ENCODE data around the gene PGAP1. TPM values are rescaled to one million over a fixed set of nuclear protein-coding genes. Genes with fewer than 3 reads are reported as not detected.

PGAP1 gene
- total RNA-seq, 1 experiment from 2014 or later, result 6.5 TPM

DNA sequence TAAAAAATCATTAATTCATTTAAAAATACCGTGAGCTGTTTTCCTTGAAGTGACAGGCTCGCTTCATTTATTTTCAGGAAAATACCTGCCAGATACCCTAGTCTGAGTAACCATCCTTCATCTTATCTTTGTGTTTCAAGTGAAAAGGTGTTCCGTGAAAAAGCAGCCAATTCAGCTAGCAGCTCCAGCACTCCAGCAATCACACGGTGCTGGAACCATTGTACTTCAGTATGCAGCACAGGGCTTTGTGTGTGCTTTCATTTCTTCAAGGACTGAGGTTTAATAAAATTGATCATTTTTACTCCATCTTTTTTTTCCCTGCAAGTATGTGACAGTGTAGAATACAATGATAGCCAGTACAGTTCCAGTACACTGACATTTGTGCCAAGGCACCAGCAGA is 39.1 kb upstream of the PGAP1 start:
- ChIA-PET CTCF (no interaction called here), POLR2A (ENCODE audit: unreplicated experiment) (no interaction called here)
- Histone ChIP-seq H3K36me3 (ENCODE audit: low read depth) (no peaks in the 10 kb centered on the region), H3K27me3 (ENCODE audit: insufficient read depth, low read depth) (no peaks in the 10 kb centered on the region), H3K9me3 (ENCODE audit: insufficient read depth, low read depth) (no peaks in the 10 kb centered on the region), H3F3A (ENCODE audit: insufficient read depth, low read depth) (no peaks in the 10 kb centered on the region), H3K4me2 (no peak overlapping the region), H3K79me2 (ENCODE audit: low read depth) (no peaks in the 10 kb centered on the region), H3K4me1 (replicated peaks; ENCODE audit: insufficient read depth) (no peaks in the 10 kb centered on the region), H4K20me1 (ENCODE audit: insufficient read depth) (no peaks in the 10 kb centered on the region), H3K4me3 (no peak overlapping the region), H3K9me2 (ENCODE audit: insufficient read depth) (no peaks in the 10 kb centered on the region), H3K27ac (no peak overlapping the region), H2AFZ (no peak overlapping the region)
- BruUV-seq (replicated peaks), result no TSS peak
- intact Hi-C loops (cut with micrococcal nuclease; ENCODE audit: unreplicated experiment), result no loop called here
- no peak for DNase-seq
- TF ChIP-seq EZH2 (IDR thresholded peaks at IDR 0.05; ENCODE audit: low read depth), result no peak

DNA sequence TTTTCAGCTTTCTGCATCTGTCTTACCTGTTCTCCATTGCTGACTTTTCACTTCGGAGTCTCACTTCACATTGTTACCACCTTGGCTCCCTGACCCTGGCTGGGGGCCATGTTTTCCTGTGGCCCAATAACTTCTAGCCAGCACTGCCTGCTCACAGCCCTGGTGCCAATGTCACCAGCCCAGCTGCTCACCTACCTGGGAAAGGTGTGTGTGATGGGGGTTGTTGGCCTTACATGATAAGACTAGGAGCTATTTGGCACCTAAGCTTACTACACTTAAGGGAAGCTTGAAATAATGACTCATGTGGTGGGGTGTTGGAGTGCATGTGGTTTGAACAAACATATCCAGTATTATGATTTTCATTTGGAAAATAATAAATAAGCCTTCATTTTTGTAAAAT is 37.5 kb upstream of the PGAP1 start:
- no peak overlapping the region for H2AFZ ChIP-seq
- no peak for DNase-seq
- H3K27me3 ChIP-seq (ENCODE audit: insufficient read depth, low read depth), result no peaks in the 10 kb centered on the region
- no TSS peak for BruUV-seq (replicated peaks)
- intact Hi-C loops (cut with micrococcal nuclease; ENCODE audit: unreplicated experiment), result no loop called here
- H3K9me2 ChIP-seq (ENCODE audit: insufficient read depth), result no peaks in the 10 kb centered on the region
- no peak overlapping the region for H3K4me3 ChIP-seq
- H3K27ac ChIP-seq, result no peak overlapping the region
- no peaks in the 10 kb centered on the region for H3K4me1 ChIP-seq (replicated peaks; ENCODE audit: insufficient read depth)
- no peaks in the 10 kb centered on the region for H4K20me1 ChIP-seq (ENCODE audit: insufficient read depth)
- no peaks in the 10 kb centered on the region for H3K36me3 ChIP-seq (ENCODE audit: low read depth)
- no peaks in the 10 kb centered on the region for H3K79me2 ChIP-seq (ENCODE audit: low read depth)
- no peaks in the 10 kb centered on the region for H3F3A ChIP-seq (ENCODE audit: insufficient read depth, low read depth)
- H3K9me3 ChIP-seq (ENCODE audit: insufficient read depth, low read depth), result no peaks in the 10 kb centered on the region
- POLR2A ChIA-PET (ENCODE audit: unreplicated experiment), result no interaction called here
- no peak overlapping the region for H3K4me2 ChIP-seq
- CTCF ChIA-PET, result no interaction called here
- no peak for TF ChIP-seq EZH2 (IDR thresholded peaks at IDR 0.05; ENCODE audit: low read depth)
- TF ChIP-seq, protein P1, sequence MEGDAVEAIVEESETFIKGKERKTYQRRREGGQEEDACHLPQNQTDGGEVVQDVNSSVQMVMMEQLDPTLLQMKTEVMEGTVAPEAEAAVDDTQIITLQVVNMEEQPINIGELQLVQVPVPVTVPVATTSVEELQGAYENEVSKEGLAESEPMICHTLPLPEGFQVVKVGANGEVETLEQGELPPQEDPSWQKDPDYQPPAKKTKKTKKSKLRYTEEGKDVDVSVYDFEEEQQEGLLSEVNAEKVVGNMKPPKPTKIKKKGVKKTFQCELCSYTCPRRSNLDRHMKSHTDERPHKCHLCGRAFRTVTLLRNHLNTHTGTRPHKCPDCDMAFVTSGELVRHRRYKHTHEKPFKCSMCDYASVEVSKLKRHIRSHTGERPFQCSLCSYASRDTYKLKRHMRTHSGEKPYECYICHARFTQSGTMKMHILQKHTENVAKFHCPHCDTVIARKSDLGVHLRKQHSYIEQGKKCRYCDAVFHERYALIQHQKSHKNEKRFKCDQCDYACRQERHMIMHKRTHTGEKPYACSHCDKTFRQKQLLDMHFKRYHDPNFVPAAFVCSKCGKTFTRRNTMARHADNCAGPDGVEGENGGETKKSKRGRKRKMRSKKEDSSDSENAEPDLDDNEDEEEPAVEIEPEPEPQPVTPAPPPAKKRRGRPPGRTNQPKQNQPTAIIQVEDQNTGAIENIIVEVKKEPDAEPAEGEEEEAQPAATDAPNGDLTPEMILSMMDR (conservative IDR thresholded peaks at IDR 0.05), result no peak

DNA sequence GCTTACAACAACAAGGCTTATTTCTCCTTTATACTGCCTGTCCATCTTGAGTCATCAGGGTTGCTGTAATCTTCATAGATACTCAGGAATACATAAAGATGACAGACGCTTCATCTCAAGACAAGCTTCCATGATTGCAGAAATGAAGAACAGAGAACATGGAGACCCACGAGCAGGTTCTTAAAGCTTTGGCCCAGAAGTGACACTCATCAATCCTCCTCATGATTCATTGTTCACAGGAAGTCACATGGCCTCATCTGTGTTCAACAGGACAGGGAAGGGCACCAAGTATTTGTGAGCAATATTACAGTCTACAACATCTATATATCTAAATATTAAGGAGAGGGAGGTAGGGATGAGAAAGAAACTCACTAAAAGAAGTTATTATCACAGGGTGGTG is 36.5 kb upstream of the PGAP1 start:
- intact Hi-C loops (cut with micrococcal nuclease; ENCODE audit: unreplicated experiment), result no loop called here
- H3K27ac ChIP-seq, result no peak overlapping the region
- H3K79me2 ChIP-seq (ENCODE audit: low read depth), result no peaks in the 10 kb centered on the region
- CTCF ChIA-PET, result no interaction called here
- H3K36me3 ChIP-seq (ENCODE audit: low read depth), result no peaks in the 10 kb centered on the region
- H2AFZ ChIP-seq, result no peak overlapping the region
- no peaks in the 10 kb centered on the region for H3K9me2 ChIP-seq (ENCODE audit: insufficient read depth)
- no peak overlapping the region for H3K4me3 ChIP-seq
- BruUV-seq (replicated peaks), result no TSS peak
- H3K27me3 ChIP-seq (ENCODE audit: insufficient read depth, low read depth), result no peaks in the 10 kb centered on the region
- no peaks in the 10 kb centered on the region for H3F3A ChIP-seq (ENCODE audit: insufficient read depth, low read depth)
- H3K4me1 ChIP-seq (replicated peaks; ENCODE audit: insufficient read depth), result no peaks in the 10 kb centered on the region
- no peak for DNase-seq
- H3K9me3 ChIP-seq (ENCODE audit: insufficient read depth, low read depth), result no peaks in the 10 kb centered on the region
- H4K20me1 ChIP-seq (ENCODE audit: insufficient read depth), result no peaks in the 10 kb centered on the region
- no peak for TF ChIP-seq EZH2 (IDR thresholded peaks at IDR 0.05; ENCODE audit: low read depth)
- H3K4me2 ChIP-seq, result no peak overlapping the region
- POLR2A ChIA-PET (ENCODE audit: unreplicated experiment), result no interaction called here

DNA sequence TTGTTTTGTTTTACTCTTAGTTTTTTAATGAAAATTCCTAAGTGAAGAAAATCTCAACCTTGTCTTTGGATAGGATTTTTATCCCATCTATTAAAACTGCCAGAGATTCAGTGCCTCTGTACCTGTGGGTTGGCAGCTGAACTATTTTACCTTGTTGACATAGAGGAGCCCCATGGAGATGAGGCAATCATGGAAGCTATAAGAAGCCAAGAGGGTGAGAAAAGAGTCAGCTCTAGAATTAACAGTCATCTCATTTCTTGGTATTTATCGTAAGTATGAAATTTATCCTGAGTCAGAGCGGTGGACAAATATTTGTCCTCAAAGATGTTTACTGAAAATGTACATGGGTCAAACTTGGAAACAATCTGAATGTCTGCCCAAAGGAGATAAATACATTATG is 35.8 kb upstream of the PGAP1 start:
- no peak overlapping the region for H3K4me3 ChIP-seq
- no peaks in the 10 kb centered on the region for H3K27me3 ChIP-seq (ENCODE audit: insufficient read depth, low read depth)
- no peak overlapping the region for H3K4me2 ChIP-seq
- intact Hi-C loops (cut with micrococcal nuclease; ENCODE audit: unreplicated experiment), result no loop called here
- H3K9me3 ChIP-seq (ENCODE audit: insufficient read depth, low read depth), result no peaks in the 10 kb centered on the region
- POLR2A ChIA-PET (ENCODE audit: unreplicated experiment), result no interaction called here
- H3F3A ChIP-seq (ENCODE audit: insufficient read depth, low read depth), result no peaks in the 10 kb centered on the region
- H4K20me1 ChIP-seq (ENCODE audit: insufficient read depth), result no peaks in the 10 kb centered on the region
- no peaks in the 10 kb centered on the region for H3K4me1 ChIP-seq (replicated peaks; ENCODE audit: insufficient read depth)
- no TSS peak for BruUV-seq (replicated peaks)
- no peak for TF ChIP-seq EZH2 (IDR thresholded peaks at IDR 0.05; ENCODE audit: low read depth)
- TF ChIP-seq, protein P1 (conservative IDR thresholded peaks at IDR 0.05), result no peak
- no peaks in the 10 kb centered on the region for H3K9me2 ChIP-seq (ENCODE audit: insufficient read depth)
- H3K36me3 ChIP-seq (ENCODE audit: low read depth), result no peaks in the 10 kb centered on the region
- no peak for DNase-seq
- CTCF ChIA-PET, result no interaction called here
- H3K79me2 ChIP-seq (ENCODE audit: low read depth), result no peaks in the 10 kb centered on the region
- H2AFZ ChIP-seq, result no peak overlapping the region
- H3K27ac ChIP-seq, result no peak overlapping the region
